HG02884 (cell line): ENCODE measurements around the gene SH2D2A.

Source experiments
- ATAC-seq: cut with Tn5 transposase; IDR thresholded peaks from one replicate; pipeline ENCODE4 v1.9.1; 2021; ENCODE audit warnings: mild to moderate bottlenecking, moderate library complexity; ENCODE audit not compliant: unreplicated experiment

Gene SH2D2A

DNA sequence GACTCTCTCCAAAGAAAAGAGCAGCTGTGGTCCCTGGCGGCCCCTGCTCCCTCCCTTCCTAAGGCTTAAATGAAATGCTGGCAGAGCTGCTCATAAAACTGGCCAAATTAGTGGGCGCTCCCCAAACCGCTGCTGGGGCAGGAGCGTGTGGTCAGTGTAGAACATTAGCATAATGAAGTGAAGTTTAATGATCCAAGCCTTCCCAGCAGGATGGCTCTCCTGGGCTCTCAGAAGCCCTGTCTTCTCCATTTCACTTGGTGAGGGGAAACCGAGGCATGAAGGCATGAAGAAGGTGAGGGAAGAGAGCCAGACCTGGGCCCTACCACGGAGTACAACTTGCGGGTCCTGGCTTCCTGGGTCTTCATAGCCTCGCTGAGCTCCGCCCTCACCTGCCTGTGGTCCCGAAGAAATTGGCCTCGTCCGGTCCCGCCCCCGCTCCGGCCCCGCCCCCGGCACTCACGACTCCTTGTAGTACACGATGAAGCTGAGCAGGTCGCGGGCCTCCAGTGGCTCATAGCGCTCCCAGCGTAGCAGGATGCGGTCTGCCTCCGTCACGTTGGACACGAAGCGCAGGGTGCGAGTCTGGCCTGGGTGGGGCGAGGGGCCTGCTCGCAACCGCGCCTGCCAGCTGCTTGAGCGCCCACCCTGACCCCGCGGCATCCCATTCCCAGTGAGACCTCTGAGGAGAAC is 32.0 kb upstream of the SH2D2A start:
- no peak for ATAC-seq

GRCh38 chr1:156847591-156848460 is 31.2 kb upstream of the SH2D2A start:
- no peak for ATAC-seq

DNA sequence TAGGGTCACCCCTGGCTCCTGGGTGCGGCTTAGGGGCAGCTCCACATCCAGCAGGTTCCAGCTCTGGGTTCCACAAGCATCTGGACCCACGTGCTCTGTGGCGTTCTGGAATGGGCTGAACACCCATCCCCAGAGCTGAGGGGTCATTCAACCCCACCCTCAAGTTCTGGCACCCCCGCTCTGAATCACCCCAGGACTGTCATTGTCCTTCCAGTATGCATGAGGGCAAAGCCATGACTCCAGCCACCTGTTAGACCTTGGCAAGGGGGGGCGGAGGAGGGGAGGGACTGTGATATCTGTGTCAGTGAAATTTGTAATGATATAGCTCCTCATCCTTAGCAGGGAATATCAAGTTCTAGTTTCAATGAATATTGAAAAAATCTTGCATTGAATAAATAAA is 30.0 kb upstream of the SH2D2A start:
- ATAC-seq = no peak

DNA sequence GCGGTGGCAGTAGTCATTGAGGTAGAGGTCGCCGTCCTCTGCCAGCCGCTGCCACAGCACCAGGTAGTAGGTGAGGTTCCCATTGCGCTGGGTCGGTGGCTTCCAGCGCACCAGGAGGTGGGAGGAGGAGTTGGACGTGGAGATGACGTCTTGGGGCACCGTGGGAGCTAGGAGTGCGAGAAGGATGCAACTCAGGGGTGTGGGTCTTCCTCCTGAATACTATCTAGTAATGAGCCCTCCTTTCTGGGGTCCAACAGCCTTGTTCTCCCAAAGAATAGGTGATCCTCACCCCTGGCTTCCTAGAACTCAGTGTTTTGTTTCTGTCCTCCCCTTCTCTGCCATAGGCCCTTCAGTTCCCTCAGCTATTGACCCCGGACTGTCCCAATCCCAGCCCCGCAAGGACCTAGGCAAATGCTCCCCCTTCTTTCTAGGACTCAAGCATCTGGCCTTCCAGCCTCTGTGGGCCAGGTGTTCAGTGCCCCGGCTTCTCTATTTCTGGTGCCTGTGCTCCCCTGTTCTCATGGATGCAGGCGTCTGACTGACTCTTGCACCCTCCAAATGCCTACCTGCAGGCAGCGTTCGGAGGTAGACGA is 29.4 kb upstream of the SH2D2A start:
- no peak for ATAC-seq

GRCh38 chr1:156845055-156845952 is 28.7 kb upstream of the SH2D2A start:
- ATAC-seq = no peak

- ATAC-seq = no peak
Measured at GRCh38 chr1:156844638-156845037, 28.0 kb upstream of the SH2D2A start.

- no peak for ATAC-seq
Measured at GRCh38 chr1:156844102-156844501, 27.5 kb upstream of the SH2D2A start.

GRCh38 chr1:156842618-156843300 is 26.1 kb upstream of the SH2D2A start:
- ATAC-seq = no peak

- ATAC-seq = no peak
Measured at GRCh38 chr1:156841295-156841855, 24.7 kb upstream of the SH2D2A start.

- ATAC-seq = no peak
Measured at GRCh38 chr1:156840898-156841279, 24.2 kb upstream of the SH2D2A start.

DNA sequence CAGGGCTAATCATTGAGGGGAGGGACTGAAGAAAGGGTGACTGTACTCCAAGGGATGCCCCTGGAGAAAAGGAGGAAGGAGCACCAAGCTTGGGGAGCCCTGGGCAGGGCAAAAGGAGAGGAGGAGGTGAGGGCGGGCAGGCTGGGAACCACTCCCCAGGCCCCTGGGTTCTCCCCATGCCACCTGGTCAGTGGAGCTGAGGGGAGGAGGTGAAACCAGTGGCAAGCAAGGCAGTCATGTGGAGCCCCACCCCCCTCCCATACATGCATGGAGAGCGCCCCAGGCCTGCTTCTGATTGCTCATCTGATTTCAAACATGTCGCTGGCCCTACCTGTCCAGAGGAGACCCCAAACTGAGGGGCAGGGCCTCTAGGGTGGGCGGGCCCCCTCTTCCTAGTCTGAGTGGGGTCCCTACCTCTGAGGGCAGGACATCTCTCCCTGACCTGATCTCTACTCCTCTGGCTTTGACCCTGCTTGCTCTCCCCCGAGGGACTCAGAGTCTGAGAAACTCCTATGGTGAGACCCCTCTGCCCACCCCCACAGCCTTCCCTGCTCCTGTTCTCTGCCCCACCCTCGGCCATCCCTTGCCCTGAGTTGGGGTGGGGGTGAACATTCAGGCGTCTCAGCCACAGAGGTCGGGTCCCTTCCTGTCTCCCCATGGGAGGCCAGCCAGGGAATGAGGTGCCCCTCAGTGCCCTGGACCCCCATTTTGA is 23.7 kb upstream of the SH2D2A start:
- no peak for ATAC-seq

- no peak for ATAC-seq
Measured at GRCh38 chr1:156839426-156840109, 22.9 kb upstream of the SH2D2A start.

GRCh38 chr1:156838972-156839371 is 22.3 kb upstream of the SH2D2A start:
- ATAC-seq = no peak

- ATAC-seq = no peak
Measured at GRCh38 chr1:156836892-156837291, 20.2 kb upstream of the SH2D2A start.

DNA sequence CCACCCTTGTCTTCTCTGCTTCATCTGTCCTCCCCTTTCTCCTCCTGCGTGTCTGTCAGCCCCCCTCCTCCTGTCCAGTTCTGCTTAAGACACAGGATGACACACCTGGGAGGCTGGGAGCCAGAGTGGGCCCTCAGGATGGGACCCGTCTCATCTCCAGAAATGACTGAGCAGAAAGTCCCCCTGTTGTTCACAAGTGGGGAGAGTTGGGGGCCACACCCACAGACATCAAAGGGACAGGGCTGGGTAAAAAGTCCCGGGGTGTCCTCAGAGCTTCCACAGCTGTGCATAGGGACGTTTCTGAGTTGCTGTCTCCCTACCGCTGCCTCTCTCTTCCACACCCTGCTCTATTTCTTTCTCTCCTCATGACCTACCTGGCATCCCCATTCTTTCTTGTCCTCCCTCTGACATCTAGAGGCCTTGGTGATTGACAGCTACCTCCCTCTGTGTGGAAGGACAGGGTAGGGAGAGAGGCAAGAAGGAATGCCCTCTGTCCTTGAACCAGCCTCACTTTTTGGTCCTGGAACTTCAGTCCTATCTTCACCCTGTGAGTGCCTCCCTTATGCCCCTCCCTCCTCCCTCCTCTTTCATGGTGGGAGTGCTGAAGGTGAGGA is 19.5 kb upstream of the SH2D2A start:
- ATAC-seq = no peak

DNA sequence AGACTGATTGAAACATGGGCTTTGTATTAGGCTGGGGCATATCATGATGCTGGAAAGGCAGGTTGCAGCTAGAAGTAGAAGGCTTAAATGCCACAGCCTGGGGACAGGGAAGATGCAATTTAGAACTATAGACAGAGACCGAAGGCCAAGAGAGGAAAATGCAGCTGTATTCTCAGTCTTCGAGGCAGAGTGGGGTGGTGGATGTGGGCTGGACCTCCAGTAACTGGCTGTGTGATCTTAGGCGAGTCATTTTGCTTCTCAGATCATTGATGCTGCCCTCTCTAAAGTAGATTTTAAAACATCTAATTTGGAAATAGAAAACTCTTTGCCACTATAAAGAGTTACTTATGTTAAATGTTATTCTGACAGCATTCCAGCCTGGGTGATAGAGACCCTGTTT is 17.7 kb upstream of the SH2D2A start:
- no peak for ATAC-seq

- no peak for ATAC-seq
Measured at GRCh38 chr1:156833603-156834002, 17.0 kb upstream of the SH2D2A start.

GRCh38 chr1:156832434-156832833 is 15.8 kb upstream of the SH2D2A start:
- ATAC-seq = no peak
